ENCODE measurements around the gene SYNJ1.

SYNJ1 gene

DNA sequence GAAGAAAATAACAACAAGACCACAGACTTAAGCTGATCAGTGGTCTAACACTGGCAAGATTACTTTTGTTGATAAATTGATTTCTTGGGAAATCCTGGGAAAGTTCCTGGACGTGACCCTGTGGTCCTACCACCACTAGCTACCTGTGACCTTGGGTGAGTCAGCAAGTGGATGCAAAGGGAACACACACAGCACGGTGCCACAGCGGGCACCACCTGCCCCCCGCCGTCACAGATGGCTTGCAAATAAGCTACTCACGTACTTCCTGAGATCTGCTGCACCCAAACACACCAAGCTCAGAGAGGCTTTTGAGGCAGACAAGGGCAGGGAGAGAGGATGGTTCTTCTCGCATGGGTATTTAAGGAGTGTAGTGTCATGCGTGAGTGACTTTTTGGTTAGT, 128.3 kb downstream of the SYNJ1 start:
- no peak overlapping the region for H3K27ac ChIP-seq (ENCODE audit: insufficient read depth, low read depth, low read length, poor library complexity, severe bottlenecking)
- peaks cover 8% of the 10 kb centered on the region for H3K36me3 ChIP-seq (ENCODE audit: control insufficient read depth, insufficient read depth, low read length)
- no peaks in the 10 kb centered on the region for H3K27me3 ChIP-seq (ENCODE audit: control insufficient read depth, insufficient read depth, low read length, poor library complexity, severe bottlenecking)
- no peak overlapping the region for H3K4me3 ChIP-seq (ENCODE audit: insufficient read depth, low read depth, low read length)
- H3K4me1 ChIP-seq (ENCODE audit: control insufficient read depth, insufficient read depth, low read length): peaks cover 10% of the 10 kb centered on the region
- WGBS, 2 experiments: 90 to 95% methylated on average over 8 of the region's 8 CpGs
- H3K9me3 ChIP-seq (ENCODE audit: control insufficient read depth, low read length): no peaks in the 10 kb centered on the region

DNA sequence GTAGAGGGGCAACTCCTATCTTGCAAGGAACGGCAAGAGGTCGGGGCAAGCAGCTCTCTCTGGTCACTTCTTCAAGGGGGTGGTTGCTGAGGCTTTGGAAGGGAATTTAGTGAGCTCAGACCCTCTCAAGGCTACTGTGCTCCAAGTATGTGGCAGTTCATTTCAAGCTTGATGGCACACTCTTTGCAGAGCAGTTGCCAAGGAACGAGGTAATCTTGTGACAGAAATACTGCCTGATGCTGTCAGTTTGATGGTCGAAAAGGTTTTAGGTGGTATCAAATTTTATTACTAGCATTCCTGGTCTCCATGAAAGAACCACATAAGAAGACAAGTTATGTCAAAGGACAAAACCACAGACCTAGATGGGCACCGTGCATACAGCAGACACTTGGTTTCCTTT, 128.7 kb downstream of the SYNJ1 start:
- H3K4me3 ChIP-seq (ENCODE audit: insufficient read depth, low read depth, low read length): no peak overlapping the region
- WGBS, 2 experiments: 96% methylated on average over 5 of the region's 5 CpGs
- H3K36me3 ChIP-seq (ENCODE audit: control insufficient read depth, insufficient read depth, low read length): peaks cover 8% of the 10 kb centered on the region

DNA sequence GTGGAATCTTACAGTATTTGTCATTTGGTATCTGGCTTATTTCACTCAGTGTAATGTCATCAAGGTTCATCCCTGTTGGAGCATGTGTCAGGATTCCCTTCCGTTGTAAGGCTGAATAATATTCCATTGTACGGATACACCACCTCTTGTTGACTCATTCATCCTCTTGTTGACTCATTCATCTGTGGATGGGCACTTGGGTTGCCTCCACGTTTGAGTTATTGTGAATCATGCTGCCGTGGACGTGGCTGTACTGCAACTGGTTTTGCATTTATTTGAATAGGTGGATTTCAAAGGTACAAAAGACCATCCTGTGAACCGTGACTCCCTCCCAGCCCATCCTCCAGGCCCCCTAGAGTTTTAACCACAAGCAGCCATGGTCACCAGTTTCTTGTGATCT, 130.6 kb downstream of the SYNJ1 start:
- WGBS, 2 experiments: 91 to 96% methylated on average over 6 of the region's 6 CpGs
- H3K36me3 ChIP-seq (ENCODE audit: control insufficient read depth, insufficient read depth, low read length): peaks cover 6% of the 10 kb centered on the region
- no peak overlapping the region for H3K27ac ChIP-seq (ENCODE audit: insufficient read depth, low read depth, low read length, poor library complexity, severe bottlenecking)
- no peaks in the 10 kb centered on the region for H3K4me1 ChIP-seq (ENCODE audit: control insufficient read depth, insufficient read depth, low read length)
- no peaks in the 10 kb centered on the region for H3K9me3 ChIP-seq (ENCODE audit: control insufficient read depth, low read length)
- H3K27me3 ChIP-seq (ENCODE audit: control insufficient read depth, insufficient read depth, low read length, poor library complexity, severe bottlenecking): no peaks in the 10 kb centered on the region
- H3K4me3 ChIP-seq (ENCODE audit: insufficient read depth, low read depth, low read length): no peak overlapping the region

More for the DNA sequence above, 128.7 kb downstream of the SYNJ1 start:
- Histone ChIP-seq H3K27me3 (ENCODE audit: control insufficient read depth, insufficient read depth, low read length, poor library complexity, severe bottlenecking) (no peaks in the 10 kb centered on the region), H3K9me3 (ENCODE audit: control insufficient read depth, low read length) (no peaks in the 10 kb centered on the region), H3K4me1 (ENCODE audit: control insufficient read depth, insufficient read depth, low read length) (peaks cover 6% of the 10 kb centered on the region), H3K27ac (ENCODE audit: insufficient read depth, low read depth, low read length, poor library complexity, severe bottlenecking) (no peak overlapping the region)

GRCh38 chr21:32595431-32595830, 132.4 kb downstream of the SYNJ1 start:
- H3K27ac ChIP-seq (ENCODE audit: insufficient read depth, low read depth, low read length, poor library complexity, severe bottlenecking): no peak overlapping the region
- 93 to 96% methylated on average over 11 of the region's 11 CpGs for WGBS, 2 experiments
- H3K4me1 ChIP-seq (ENCODE audit: control insufficient read depth, insufficient read depth, low read length): no peaks in the 10 kb centered on the region
- H3K9me3 ChIP-seq (ENCODE audit: control insufficient read depth, low read length): no peaks in the 10 kb centered on the region
- H3K4me3 ChIP-seq (ENCODE audit: insufficient read depth, low read depth, low read length): no peak overlapping the region
- no peaks in the 10 kb centered on the region for H3K36me3 ChIP-seq (ENCODE audit: control insufficient read depth, insufficient read depth, low read length)
- no peaks in the 10 kb centered on the region for H3K27me3 ChIP-seq (ENCODE audit: control insufficient read depth, insufficient read depth, low read length, poor library complexity, severe bottlenecking)

GRCh38 chr21:32593690-32594089, 134.1 kb downstream of the SYNJ1 start:
- no peak overlapping the region for H3K4me3 ChIP-seq (ENCODE audit: insufficient read depth, low read depth, low read length)
- H3K27me3 ChIP-seq (ENCODE audit: control insufficient read depth, insufficient read depth, low read length, poor library complexity, severe bottlenecking): no peaks in the 10 kb centered on the region
- H3K36me3 ChIP-seq (ENCODE audit: control insufficient read depth, insufficient read depth, low read length): no peaks in the 10 kb centered on the region
- H3K4me1 ChIP-seq (ENCODE audit: control insufficient read depth, insufficient read depth, low read length): no peaks in the 10 kb centered on the region
- 91 to 94% methylated on average over 6 to 8 of the region's 8 CpGs for WGBS, 2 experiments
- no peaks in the 10 kb centered on the region for H3K9me3 ChIP-seq (ENCODE audit: control insufficient read depth, low read length)
- H3K27ac ChIP-seq (ENCODE audit: insufficient read depth, low read depth, low read length, poor library complexity, severe bottlenecking): no peak overlapping the region

GRCh38 chr21:32592929-32593502, 134.8 kb downstream of the SYNJ1 start:
- Histone ChIP-seq H3K36me3 (ENCODE audit: control insufficient read depth, insufficient read depth, low read length) (no peaks in the 10 kb centered on the region), H3K4me3 (ENCODE audit: insufficient read depth, low read depth, low read length) (no peak overlapping the region), H3K4me1 (ENCODE audit: control insufficient read depth, insufficient read depth, low read length) (no peaks in the 10 kb centered on the region), H3K27me3 (ENCODE audit: control insufficient read depth, insufficient read depth, low read length, poor library complexity, severe bottlenecking) (no peaks in the 10 kb centered on the region), H3K27ac (ENCODE audit: insufficient read depth, low read depth, low read length, poor library complexity, severe bottlenecking) (no peak overlapping the region), H3K9me3 (ENCODE audit: control insufficient read depth, low read length) (no peaks in the 10 kb centered on the region)
- 91 to 94% methylated on average over 10 of the region's 10 CpGs for WGBS, 2 experiments

- Histone ChIP-seq H3K36me3 (ENCODE audit: control insufficient read depth, insufficient read depth, low read length) (no peaks in the 10 kb centered on the region), H3K4me1 (ENCODE audit: control insufficient read depth, insufficient read depth, low read length) (no peaks in the 10 kb centered on the region), H3K4me3 (ENCODE audit: insufficient read depth, low read depth, low read length) (no peak overlapping the region), H3K27me3 (ENCODE audit: control insufficient read depth, insufficient read depth, low read length, poor library complexity, severe bottlenecking) (no peaks in the 10 kb centered on the region), H3K27ac (ENCODE audit: insufficient read depth, low read depth, low read length, poor library complexity, severe bottlenecking) (no peak overlapping the region), H3K9me3 (ENCODE audit: control insufficient read depth, low read length) (no peaks in the 10 kb centered on the region)
- WGBS, 2 experiments: 84% methylated on average over 4 of the region's 4 CpGs
Measured at GRCh38 chr21:32590130-32590529, 137.7 kb downstream of the SYNJ1 start.

DNA sequence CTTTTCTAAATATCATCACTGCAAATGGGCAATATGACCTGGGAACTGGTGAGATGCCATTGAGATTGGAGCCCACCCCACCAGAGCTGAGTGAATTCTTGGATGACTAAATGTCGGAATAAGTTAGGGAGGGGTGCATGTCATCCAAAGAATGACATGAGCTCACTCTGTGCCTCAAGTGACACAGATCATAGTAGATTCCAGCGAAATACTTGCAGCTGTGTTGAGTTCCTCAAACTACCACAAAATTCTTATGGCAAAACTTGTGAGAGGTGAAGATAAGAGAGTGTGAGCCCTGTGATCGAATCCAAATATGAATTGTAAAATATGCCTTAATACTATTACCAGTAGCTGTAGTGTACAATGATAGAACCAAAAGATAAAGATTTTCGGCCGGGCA, 140.2 kb downstream of the SYNJ1 start:
- no peaks in the 10 kb centered on the region for H3K9me3 ChIP-seq (ENCODE audit: control insufficient read depth, low read length)
- no peak overlapping the region for H3K4me3 ChIP-seq (ENCODE audit: insufficient read depth, low read depth, low read length)
- no peaks in the 10 kb centered on the region for H3K36me3 ChIP-seq (ENCODE audit: control insufficient read depth, insufficient read depth, low read length)
- H3K27ac ChIP-seq (ENCODE audit: insufficient read depth, low read depth, low read length, poor library complexity, severe bottlenecking): no peak overlapping the region
- H3K4me1 ChIP-seq (ENCODE audit: control insufficient read depth, insufficient read depth, low read length): no peaks in the 10 kb centered on the region
- 92 to 95% methylated on average over 4 to 5 of the region's 5 CpGs for WGBS, 2 experiments
- H3K27me3 ChIP-seq (ENCODE audit: control insufficient read depth, insufficient read depth, low read length, poor library complexity, severe bottlenecking): no peaks in the 10 kb centered on the region

- Histone ChIP-seq H3K9me3 (ENCODE audit: control insufficient read depth, low read length) (no peaks in the 10 kb centered on the region), H3K4me3 (ENCODE audit: insufficient read depth, low read depth, low read length) (no peak overlapping the region), H3K36me3 (ENCODE audit: control insufficient read depth, insufficient read depth, low read length) (no peaks in the 10 kb centered on the region), H3K4me1 (ENCODE audit: control insufficient read depth, insufficient read depth, low read length) (no peaks in the 10 kb centered on the region), H3K27me3 (ENCODE audit: control insufficient read depth, insufficient read depth, low read length, poor library complexity, severe bottlenecking) (no peaks in the 10 kb centered on the region), H3K27ac (ENCODE audit: insufficient read depth, low read depth, low read length, poor library complexity, severe bottlenecking) (no peak overlapping the region)
- WGBS, 2 experiments: 91% methylated on average over 13 of the region's 13 CpGs
Measured at GRCh38 chr21:32587120-32587519, 140.7 kb downstream of the SYNJ1 start.

DNA sequence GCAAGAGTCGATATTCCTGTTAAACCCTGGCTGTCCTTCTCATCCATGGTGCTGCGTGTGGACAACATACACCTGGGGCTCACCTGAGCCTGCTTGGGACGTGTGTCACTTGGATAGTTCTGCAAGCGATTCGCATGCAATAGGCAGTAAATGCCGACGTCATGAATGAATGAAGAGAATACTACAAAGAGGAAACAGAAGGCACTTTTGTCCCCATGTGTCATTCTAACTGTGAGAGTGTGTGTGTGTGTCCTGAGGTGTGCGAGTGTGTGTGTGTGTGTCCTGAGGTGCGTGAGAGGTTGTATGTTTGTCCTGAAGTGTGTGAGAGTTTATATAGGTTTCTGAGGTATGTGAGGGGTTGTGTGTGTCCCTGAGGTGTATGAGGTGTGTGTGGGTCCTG, 141.8 kb downstream of the SYNJ1 start:
- H3K27me3 ChIP-seq (ENCODE audit: control insufficient read depth, insufficient read depth, low read length, poor library complexity, severe bottlenecking): no peaks in the 10 kb centered on the region
- no peaks in the 10 kb centered on the region for H3K4me1 ChIP-seq (ENCODE audit: control insufficient read depth, insufficient read depth, low read length)
- H3K27ac ChIP-seq (ENCODE audit: insufficient read depth, low read depth, low read length, poor library complexity, severe bottlenecking): no peak overlapping the region
- no peaks in the 10 kb centered on the region for H3K9me3 ChIP-seq (ENCODE audit: control insufficient read depth, low read length)
- no peaks in the 10 kb centered on the region for H3K36me3 ChIP-seq (ENCODE audit: control insufficient read depth, insufficient read depth, low read length)
- no peak overlapping the region for H3K4me3 ChIP-seq (ENCODE audit: insufficient read depth, low read depth, low read length)
- 91% methylated on average over 9 of the region's 9 CpGs for WGBS, 2 experiments

All from ectodermal cell (in vitro differentiated cells).